ENCODE results near the gene PRPF4.

DNA sequence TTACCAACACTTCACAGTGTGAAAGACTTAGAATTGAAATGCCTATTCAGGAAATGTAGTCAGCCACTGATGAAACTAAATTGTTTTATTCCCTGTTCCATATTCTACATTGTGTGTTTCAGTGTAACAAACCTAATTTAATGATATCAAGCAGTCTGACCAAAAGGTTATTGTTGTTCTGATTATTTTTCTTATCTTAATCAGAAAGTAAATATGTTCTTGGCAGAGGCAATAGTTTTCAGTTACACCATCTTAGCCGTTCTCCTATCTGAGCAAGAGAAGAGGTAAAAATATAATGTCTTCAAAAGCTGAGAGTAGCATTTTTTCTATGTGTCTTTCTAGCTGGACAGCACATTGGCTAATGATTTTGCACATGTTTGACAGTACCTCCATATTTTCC lies 17.2 kb upstream of the PRPF4 start:
- TF ChIP-seq, protein P1, sequence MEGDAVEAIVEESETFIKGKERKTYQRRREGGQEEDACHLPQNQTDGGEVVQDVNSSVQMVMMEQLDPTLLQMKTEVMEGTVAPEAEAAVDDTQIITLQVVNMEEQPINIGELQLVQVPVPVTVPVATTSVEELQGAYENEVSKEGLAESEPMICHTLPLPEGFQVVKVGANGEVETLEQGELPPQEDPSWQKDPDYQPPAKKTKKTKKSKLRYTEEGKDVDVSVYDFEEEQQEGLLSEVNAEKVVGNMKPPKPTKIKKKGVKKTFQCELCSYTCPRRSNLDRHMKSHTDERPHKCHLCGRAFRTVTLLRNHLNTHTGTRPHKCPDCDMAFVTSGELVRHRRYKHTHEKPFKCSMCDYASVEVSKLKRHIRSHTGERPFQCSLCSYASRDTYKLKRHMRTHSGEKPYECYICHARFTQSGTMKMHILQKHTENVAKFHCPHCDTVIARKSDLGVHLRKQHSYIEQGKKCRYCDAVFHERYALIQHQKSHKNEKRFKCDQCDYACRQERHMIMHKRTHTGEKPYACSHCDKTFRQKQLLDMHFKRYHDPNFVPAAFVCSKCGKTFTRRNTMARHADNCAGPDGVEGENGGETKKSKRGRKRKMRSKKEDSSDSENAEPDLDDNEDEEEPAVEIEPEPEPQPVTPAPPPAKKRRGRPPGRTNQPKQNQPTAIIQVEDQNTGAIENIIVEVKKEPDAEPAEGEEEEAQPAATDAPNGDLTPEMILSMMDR (IDR thresholded peaks at IDR 0.05): no peak
- TF ChIP-seq POLR2A (IDR thresholded peaks at IDR 0.05): no peak
